Measurements from ENCODE around the gene EFNA5.

EFNA5 gene

DNA sequence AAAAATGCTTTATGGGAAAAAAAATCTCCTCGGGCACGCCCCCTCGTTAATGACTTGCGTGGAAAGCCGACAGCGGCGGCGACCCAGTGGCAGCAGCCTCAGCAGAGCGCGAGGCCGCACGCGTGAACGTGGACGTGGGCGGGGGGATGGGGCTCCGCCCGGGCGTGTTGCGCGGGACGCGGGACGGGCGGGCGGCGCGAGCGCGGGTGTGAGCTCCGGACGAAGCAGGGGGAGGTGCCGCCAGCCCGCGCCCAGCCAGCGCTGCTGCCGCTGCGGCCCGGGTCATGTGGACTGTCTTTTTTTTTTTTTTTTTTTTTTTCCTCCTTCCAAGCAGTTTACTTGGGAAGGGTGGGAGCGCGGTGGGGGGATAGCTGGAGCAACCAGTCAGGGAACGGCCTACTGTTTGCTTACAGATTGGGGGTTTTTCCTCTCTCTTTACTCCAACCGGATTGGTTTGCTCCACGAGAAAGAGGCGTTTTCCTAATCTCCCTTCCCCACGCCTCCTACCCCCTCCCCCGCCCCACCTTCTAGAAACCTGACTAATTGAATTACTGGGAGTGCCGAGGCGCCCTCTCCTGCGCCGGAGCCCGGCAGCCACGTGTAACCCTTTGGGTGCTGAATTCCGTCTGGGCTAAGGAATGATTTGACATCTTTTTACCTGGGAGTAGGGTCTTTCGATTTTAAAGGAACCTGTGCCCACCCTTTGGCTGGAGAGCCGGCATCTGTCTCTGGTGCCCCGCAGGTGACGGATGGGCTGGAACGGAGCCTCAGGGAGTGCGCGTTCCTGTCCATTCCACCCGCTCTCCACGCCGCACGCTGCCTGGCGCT is 1.7 kb upstream of the EFNA5 start:
- peak; percentile 18 for DNase-seq

DNA sequence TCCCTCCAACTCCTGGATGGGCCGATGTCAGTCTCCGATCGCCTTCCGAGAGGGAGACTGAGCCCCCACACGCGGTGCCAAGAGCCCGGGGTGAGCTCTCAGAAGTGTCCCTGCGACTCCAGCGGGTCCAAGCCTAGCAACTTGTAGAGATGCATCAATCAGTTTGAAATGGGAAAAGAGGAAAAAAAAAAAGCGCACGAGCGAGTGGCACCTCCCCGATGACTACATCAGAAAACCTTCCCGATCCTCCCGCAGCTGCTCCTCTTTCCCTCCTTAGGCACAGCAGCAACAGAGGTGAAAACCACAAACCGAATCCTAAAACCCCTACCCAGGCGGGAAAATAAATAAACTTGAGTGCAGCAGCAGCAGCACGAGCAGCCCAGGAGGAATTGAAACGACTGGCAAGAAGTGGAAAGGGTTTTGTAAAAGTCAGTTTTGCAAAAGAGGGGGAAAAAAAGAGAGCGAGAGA is 1.0 kb upstream of the EFNA5 start:
- no peak for DNase-seq

DNA sequence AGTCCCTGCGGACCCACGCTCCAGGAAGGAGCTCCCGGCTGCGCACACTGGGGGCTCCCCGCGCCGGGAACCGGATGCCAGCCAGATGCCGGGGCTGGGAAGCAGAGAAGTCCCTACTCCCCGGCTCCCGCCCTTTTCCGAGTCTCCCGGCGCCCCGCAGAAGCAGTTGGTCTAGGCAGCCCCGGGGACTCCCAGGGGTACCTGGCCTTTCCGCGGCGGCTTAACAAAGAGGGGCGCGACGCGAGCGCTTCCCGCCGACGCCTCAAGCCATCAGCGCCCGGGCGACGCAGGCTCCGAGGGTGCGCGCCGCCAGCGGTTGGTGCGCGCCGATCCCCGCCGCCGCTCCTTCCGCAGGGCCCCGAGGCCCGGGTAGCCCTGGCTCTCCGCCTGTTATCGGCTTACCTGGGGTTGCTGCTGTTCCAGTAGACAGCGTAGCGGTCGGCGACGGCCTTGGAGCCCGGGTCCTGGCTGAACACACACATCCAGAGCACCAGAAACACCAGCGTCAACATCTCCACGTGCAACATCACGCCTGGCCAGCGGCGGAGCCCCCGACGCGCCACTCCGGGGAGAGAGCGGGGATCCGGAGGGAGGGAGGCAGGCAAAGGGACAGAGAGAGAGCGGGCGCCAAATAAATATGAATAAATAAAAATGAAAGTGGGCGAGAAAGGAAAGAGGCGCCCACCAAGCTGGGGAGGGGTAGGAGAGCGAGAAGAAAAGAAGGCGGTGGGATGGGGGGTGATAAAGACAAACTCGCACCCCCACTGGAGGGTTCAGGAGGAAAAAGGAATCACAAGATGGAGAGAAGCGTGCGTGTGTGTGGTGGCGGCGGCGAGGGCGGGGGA is 428 bp downstream of the EFNA5 start:
- DNase-seq, result no peak

DNA sequence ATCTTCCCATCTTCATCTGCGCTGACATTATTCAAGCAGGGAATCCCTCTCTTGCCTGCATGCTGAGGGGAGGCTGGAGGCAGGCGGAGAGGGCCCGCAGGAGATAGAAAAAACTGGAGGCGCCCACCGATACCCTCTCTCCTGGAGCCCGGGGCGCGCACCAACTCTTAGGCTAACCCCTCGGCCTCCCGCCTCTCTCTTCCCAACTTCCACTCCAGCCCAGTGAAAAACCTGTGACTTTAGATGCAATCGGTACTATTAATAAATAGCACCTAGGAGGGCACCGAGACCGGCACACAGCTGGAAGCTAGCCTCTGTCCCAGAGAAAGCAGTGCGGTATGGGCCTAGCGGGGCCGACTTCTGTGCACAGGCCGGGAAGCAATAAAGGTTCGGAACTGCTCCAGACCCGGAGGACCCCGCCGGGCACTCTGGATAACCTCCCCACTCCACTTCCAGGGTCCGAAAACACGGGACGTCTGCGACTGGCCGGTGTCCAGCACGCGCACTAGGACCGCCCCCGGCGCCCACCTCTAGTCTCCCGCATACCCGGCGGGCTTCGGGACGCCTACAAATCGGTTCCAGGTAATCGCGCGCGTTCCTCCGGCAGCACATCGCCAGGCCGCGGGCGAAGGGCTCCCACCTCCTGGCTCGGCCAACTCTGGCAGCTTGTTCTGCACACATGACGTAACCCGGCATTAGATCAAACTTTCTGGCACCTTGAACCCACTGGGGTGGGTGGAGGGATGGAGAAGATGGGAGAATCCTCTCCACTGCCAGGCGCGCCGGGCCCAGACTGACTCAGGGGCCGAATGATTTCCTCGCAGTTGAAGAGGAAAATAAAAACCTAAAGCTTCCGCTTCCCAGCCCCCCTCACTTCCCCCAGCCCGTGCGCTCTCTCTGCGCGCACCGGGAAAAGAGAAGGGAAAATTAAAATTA is 1.4 kb downstream of the EFNA5 start:
- no peak for DNase-seq

DNA sequence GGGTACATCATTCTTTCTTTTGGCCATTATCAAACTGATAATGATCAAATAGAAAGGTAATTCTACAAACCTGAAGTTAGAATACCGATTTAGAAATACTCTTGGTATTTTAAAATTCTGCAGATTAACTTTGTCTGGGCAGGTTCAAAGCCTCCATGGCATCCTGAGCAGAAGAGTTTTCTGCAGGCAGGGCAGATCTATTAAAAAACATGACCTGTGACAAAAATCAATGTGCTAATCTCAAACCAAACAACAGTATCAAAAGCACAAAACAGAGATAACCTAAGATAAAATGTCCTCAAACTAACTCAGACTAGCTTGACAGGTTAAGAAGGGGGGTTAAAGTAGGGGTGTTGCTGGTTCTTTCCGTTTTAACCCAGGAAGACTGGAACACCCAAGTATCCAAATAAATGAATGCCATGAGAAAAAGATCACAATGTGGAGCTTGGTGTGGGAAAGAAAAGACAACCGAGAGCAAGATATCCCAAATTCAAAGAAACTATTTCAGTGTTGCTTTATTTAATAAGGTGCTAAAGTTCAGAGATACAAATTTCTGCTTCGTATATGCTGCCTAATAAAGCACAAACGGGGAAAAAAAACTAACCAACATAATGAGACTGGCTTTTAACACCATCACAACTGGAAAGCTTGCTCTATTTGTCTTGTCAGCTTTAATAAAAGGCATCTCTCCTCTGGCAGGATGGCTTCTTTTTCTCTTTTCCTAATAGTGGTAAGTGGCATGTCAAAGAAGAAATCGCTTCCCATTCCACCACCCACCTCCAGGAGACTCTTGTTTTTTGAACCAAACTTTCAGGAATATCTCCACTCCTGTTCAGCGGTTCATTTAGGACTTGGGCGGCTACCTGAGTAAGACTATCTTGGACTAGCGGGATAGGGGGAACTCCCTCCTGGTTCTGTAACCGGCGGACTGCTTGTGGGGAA is 2.3 kb downstream of the EFNA5 start:
- DNase-seq, result no peak

DNA sequence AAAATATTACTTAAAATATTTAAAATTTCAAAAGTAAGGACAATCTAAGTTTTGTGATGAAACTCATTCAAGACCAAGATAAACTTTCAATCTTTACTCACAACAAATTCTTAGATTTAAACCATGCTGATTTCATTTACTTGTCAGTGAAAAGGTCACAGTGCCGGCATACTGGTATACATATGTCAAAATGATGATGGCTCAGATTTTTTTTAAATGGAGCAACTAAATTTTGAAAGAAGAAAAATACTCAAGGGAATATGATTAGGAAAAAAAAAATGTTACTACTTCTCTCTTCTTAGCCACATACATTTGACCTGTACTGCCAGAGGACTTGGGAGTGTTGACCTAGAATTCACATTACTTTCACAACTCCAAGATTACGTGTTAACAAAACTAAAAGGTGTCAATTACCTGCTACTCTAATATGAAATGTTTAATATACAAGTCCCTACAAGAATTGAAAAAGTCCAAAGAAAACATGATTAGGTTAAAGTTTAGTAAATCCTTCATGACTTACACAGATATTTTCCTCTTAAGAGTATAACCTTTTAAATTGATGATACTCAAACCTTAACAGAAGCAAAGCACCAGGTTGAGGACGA is 4.6 kb downstream of the EFNA5 start:
- DNase-seq, result no peak

DNA sequence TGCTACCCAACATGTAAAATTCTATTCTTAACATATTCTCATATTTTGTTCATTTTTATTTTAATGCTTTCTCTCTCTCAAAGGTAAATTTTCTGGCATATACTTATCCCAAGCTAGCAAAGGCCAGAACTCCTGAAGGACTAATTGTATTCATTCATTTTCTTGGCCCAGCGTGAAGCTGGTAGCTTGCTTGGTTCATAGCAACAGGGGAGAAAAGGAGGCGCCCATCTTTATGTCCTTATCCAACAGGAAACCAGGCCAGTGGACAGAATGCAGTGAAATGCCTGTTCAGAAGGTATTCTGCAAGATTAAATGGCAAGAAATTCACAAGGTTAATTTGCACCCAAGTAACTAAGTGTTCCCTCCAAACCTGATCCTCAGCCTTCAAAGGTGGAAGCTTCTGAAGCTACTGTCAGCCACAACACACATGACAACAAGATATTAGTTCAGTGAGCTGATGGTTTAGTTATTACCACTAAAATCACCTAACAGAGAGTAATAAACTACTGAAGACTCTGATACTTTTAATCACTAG is 5.6 kb downstream of the EFNA5 start:
- no peak for DNase-seq

DNA sequence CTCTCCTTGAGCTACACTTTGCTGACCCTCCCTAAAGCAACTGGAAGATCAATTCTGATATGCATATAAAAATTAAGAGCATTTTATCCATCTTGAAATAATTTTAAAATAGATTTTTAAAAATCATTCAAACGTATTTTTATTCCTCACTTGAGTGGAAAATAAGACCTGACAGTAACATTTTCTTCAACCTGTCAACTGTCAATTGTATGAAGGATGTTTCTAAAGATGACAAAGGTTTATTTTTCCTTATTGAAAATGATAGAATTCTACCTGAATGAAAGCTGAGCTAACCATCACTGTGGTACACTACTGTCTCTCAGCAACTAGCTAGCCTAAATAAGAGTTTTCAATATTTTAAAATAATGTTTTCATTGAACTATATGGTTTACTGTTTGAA is 7.0 kb downstream of the EFNA5 start:
- DNase-seq, result no peak

DNA sequence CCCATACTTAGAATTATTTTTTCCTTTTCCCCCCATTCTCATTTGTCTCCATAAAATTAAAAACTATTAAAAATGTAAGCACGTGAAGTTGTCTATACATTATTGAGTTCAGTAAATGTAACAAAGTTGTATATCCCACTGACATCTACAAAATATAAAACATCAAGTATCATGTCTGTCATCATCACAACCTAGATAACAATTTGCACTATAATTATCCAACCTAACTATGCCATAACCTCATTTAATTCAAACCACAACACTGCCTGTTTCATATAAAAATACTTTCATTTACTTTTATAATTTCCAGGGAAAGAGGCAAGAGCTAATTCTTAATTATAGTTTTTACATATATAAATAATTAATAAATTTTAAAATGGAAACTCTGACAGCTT is 9.1 kb downstream of the EFNA5 start:
- DNase-seq, result no peak

DNA sequence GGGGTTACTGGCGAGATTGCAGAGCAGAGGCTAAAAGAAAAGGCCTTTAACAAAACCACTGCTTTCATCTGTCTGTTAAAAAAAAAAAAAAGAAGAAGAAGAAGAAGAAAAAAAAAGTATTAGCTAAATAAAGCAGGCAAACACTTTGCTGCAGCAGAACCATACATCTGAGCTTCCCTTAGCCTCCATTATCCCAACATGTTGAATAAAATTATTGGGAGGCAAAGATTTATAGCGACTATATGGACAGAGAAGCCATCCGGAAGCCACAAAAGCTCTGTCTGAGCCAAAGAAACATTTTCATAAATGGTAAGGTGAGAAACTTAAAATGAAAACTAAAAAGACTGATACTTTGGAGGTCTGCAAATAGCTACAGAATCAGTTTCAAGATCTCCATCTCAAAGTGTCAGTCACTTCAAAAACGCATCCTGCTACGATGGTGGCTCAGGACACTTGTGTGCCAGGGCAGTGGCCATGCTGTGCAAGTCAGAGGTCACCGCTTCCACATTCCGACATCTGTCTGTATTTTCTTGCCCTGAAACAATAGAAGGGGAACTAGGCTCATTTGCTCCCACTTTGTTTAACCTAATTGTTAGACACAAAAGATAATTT is 9.6 kb downstream of the EFNA5 start:
- no peak for DNase-seq

DNA sequence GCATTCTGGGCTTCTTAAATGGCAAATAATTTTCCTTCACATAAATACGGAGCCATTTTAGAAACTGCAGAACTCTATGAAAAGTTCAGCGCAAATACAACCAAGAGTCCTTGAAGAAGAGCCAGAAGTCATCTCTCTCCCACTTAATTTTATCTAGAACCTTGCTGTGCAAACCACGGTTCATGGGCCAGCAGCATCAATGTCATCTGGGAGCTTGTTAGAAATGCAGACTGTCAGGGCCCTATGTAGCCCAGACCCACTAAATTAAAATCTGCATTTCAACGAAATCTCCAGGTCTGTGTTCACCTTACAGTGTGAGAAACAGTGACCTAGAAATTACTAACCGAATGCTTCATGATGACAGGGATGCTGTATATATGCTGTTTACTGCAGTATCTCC is 12.2 kb downstream of the EFNA5 start:
- DNase-seq, result no peak

DNA sequence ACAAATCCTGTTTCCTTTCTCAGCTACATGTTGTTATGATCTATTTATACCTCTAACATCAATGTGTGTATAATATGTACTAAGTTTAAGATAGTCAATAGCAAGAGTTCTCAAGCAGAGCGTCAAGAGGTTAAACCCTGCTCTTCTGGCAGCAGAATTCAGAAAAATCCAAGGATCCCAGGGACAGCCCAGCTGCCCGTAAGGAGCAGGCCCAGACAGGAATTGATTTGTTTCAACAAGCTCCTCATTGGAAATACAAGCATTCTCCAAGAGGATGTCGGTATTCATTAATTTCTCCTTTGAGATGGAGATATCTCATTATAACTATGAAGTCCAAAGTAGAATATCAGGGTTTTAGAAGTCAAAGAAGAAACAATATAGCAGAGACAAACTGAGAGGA is 14.9 kb downstream of the EFNA5 start:
- DNase-seq, result no peak

DNA sequence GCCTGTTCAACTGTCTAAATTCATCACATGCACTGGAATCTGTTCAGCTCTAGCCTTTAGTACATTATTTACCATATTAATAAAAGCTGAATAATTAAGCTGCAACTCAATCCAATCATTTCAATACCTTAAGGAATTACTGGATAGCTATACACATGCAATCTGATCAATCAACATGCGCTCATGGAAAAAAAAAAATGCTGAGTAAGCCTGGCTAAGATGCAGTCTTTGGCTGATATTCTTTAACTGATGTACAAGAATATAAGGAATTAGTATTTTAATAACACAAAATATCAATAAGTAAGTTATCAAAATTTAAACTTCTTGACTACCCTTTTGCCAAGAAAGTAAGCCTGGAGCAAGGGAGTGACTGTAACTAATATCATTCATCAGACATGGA is 15.9 kb downstream of the EFNA5 start:
- DNase-seq, result no peak

DNA sequence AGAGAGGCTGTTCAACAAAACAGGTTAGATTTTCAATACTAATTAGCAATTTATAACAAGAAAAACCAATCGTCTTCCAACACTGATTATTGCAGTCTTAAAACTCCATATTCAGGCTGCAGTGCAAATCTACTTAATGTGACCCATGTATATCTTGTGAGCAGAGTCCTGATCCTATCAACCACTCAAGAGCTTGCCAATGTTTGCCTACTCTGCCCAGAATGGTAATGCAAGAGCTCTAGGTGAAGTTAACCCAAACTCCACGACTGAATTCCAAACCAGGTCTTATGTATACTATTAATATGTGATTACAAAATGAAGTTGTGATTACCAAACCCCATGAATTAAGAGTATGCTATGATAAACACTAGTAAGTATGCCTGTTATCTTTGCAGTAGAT is 17.1 kb downstream of the EFNA5 start:
- no peak for DNase-seq

DNA sequence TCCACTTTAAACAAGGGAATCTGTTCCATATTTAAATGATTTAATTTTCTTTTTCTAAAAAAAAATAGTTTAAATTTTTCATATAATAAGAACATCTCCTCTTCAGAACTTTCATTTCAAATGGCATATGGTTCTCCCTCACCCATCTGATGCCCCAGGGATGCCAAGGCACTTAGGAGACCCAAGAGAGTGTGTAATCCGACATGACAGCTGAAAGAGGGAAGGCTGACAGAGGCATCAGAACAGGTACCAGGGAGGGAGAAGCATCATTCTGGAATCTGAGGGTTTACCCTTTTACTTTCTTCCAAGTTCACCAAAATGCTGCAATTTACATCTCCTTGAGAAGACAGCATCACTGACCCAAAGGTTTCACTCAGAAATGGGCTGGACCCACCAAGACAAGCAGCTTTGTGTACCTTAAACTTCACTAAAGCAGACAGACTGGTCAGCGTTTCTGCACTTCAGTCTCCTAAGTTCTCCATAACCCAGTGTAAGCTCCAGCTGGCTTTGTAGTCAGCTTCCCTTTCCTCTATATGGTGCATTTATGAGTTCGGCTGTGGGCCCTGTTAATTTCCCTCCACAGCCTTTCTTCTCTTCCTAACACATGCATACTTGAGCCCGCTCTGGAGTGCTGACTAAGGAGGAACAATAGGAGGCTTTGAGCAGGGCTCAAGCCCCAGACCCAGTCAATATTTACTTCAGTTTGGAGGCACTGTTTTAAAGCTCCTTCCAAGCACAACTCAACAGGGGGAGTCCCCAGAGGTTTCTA is 17.7 kb downstream of the EFNA5 start:
- no peak for DNase-seq

DNA sequence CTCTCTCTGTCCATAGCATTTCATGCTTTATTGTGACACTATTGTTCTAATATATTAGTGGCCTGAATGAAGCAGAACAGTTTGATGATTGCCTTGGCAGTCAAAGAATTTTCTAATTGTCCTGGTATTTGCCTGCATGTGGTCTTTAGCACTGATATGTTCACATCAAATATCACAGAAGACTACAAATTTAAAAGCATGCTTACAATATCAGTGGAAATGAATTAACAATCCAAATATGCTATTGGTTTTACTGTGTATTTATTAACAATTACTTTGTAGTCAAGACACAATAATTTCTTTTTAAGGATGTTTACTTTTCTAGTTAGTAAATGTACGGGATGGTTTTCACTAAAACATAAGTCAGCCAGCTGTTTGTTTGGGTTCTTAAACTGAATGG is 18.3 kb downstream of the EFNA5 start:
- DNase-seq, result no peak

DNA sequence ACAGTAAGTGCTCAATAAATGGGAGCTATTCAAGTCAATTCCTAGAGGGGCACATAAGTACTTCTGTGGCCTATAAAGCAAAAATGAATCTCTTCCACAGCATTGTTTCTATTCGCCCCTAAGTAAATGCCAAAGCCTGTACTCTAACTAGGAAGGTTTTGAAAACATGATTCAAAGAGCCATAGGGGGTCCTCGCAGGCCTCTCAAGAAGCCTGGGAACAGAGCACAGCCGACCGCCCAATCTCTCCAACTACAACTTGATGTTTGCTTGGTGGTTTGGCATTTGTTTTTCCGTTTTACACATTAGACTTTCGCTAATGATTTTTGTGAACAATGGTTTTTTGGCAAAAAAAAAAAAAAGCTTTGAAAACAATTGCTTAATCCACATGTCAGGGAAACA is 19.4 kb downstream of the EFNA5 start:
- DNase-seq, result no peak

DNA sequence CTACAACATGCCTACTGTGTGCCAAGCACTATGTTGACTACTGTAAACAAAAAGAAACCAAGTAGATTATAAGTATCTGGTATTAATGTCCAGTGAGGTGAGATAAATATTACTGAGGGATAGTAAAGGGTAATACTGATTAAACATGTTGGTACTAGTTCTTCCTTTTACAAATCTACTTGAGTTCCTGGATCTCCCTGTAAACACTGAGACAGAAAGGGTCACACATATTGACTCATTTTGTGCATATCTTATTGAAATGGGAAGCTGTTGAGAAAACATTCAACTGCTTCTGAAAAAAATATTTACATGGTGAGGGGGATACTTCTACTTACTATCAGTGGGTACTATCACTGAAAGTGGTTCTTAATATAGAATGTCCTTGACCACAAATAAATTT is 24.3 kb downstream of the EFNA5 start:
- no peak for DNase-seq

DNA sequence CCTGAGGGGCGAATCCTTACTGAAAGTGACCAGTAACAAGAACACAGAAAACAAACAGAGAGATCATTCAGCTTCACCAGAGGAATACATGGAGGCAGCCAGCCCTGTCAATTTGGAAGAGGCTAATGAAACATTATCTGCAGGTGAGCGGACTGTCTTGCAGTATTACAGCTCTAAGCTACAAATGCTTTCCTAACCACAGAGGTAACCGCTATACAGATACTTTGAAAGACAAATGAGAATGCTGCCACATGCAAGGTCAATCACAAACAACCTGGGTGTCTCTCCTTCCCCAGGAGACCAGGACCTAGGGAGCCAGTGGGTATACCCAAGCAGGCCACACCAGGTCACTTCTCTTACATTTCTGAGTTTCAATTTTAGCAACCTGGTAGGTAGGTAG is 30.2 kb downstream of the EFNA5 start:
- no peak for DNase-seq

DNA sequence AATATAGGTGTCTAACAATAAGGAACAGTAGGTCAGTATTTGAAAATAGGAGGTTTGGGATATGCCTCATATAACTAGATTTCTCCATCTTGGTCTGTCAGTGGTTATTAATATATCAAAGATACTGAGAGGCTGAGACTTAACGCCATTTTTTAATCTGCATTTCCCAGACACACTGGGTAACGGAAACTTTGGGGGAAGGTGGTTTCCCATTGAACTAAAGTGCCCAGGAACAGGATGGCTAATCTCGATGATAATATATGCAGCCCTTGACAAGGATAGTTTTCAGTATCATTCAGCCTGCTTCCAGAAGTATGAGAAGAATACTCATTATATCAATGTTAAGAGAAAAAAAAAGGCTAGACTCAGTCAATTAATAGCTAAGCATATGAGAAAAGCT is 30.7 kb downstream of the EFNA5 start:
- DNase-seq, result no peak

All from activated naive CD4-positive, alpha-beta T cell treated with Interleukin-2 at 50 U/mL for 16 hours (primary cell).